Retinal pigment epithelial cell (primary cell): Measurements from ENCODE around the gene ABCE1.

ENCODE experiments used
- DNase-seq: peaks from one replicate; pipeline ENCODE4 v3.0.0-alpha.2; 2010; ENCODE audit warnings: low read depth
- H3K4me3 ChIP-seq: 2 replicates; pipeline ENCODE4 v1.5.1; 2011; ENCODE audit warnings: mild to moderate bottlenecking, low read length, control low read depth, moderate library complexity
- CTCF ChIP-seq: conservative IDR thresholded peaks from 2 replicates; pipeline ENCODE4 v1.5.1; 2011; ENCODE audit warnings: low read depth, low read length, control low read depth, inconsistent platforms

The ABCE1 gene

GRCh38 chr4:145097821-145098674, at the start of gene ABCE1, which contains the start of gene ANAPC10:
ABCE1 (plus strand) TSS chr4:145098311; CDS start chr4:145104413, 6,102 bp downstream.
ANAPC10 (minus strand) TSS chr4:145098196; CDS start chr4:145096099, 2,097 bp downstream.
- TF ChIP-seq CTCF: no peak
- peak within 1 kb of the TSS; percentile 85 for H3K4me3 ChIP-seq
- peak; percentile 96 for DNase-seq

GRCh38 chr4:145048817-145049216, 49.3 kb upstream of the ABCE1 start:
- no peak overlapping the region for H3K4me3 ChIP-seq
- TF ChIP-seq CTCF: no peak
- no peak for DNase-seq

GRCh38 chr4:145049241-145049640, 48.9 kb upstream of the ABCE1 start:
- TF ChIP-seq CTCF: no peak
- no peak for DNase-seq
- no peak overlapping the region for H3K4me3 ChIP-seq

- H3K4me3 ChIP-seq: no peak overlapping the region
- no peak for DNase-seq
- no peak for TF ChIP-seq CTCF
These were observed 42.4 kb upstream of the ABCE1 start for GRCh38 chr4:145055533-145056257.

GRCh38 chr4:145056325-145057130, 41.6 kb upstream of the ABCE1 start:
- no peak for DNase-seq
- TF ChIP-seq CTCF: no peak
- no peak overlapping the region for H3K4me3 ChIP-seq

GRCh38 chr4:145058256-145058655, 39.9 kb upstream of the ABCE1 start:
- TF ChIP-seq CTCF: no peak
- no peak overlapping the region for H3K4me3 ChIP-seq
- no peak for DNase-seq
